ENCODE measurements around the gene STEAP3.

STEAP3 gene

DNA sequence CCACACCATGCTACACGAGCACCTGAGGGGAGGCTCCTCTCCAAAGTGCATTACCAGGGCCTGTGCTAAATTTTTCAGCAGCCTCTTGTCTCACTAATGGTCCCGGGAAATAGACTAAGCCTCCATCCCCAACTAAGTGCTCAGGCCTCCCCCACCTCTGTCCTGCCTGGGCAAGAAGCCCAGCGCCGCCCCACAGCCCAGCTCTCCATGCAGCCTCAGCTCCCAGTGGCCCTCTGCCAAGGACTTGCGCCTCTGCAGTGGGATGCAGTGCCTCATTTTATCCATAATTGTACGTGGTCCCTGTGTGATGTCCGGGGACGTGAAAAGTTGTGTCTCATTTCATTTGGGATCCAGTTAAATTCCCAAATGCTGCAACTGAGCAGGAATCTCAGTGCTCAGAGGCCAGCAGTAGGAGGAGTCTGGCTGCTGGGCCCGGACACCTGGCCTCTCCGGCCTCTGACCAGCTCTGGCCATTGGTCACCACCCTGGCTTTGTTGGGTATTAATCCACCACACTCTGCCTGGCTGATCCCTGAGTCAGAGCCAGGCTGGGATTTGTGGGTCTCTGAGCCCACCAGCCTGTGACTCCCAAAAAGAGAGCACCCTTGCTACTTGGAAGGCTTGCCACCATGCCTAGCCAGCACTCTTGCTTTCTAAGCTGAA, 11.4 kb upstream of the STEAP3 start:
- H3K4me3 ChIP-seq (ENCODE audit: insufficient read depth, low read depth, low read length, poor library complexity, severe bottlenecking) = no peak overlapping the region
- H3K4me1 ChIP-seq (ENCODE audit: control insufficient read depth, insufficient read depth, low read length, poor library complexity, severe bottlenecking) = no peaks in the 10 kb centered on the region
- no peak for DNase-seq
- H3K9me3 ChIP-seq (ENCODE audit: control insufficient read depth, low read length) = no peaks in the 10 kb centered on the region
- H3K36me3 ChIP-seq (ENCODE audit: control insufficient read depth, insufficient read depth, low read length) = no peaks in the 10 kb centered on the region
- no peak overlapping the region for H3K27ac ChIP-seq (ENCODE audit: insufficient read depth, low read length, poor library complexity, severe bottlenecking)
- no peaks in the 10 kb centered on the region for H3K27me3 ChIP-seq (replicated peaks; ENCODE audit: control insufficient read depth, insufficient read depth, low read length, poor library complexity, severe bottlenecking)

DNA sequence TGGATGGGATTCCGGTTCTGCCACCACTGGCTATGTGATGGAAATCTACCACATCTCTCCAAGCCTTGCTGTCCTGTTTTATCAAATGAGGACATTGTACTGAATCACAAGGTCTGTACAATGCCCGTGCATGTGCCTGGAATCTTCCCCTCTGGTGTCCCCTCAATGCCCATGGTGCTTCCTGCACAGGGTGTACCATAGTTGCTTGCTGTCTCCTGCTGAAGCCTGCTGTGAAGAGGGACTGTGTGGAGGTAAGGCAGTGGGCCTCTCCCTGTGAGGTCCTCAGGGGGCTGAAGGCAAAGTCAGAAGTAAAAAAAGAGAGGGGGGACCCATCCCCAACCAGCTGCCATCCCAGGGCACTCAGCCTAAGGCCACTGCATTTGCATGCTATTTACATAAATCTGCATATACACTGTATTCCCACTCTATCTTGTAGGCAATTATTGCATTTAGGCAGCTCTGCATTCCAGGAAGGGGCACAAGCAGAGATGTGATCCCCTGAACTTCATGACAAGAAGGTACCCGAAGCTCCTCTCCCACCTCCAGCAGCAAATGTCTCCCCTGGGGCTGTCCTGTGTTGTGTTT, 9.1 kb upstream of the STEAP3 start:
- H3K4me1 ChIP-seq (ENCODE audit: control insufficient read depth, insufficient read depth, low read length, poor library complexity, severe bottlenecking) = no peaks in the 10 kb centered on the region
- H3K27ac ChIP-seq (ENCODE audit: insufficient read depth, low read length, poor library complexity, severe bottlenecking) = no peak overlapping the region
- H3K36me3 ChIP-seq (ENCODE audit: control insufficient read depth, insufficient read depth, low read length) = no peaks in the 10 kb centered on the region
- no peaks in the 10 kb centered on the region for H3K27me3 ChIP-seq (replicated peaks; ENCODE audit: control insufficient read depth, insufficient read depth, low read length, poor library complexity, severe bottlenecking)
- no peaks in the 10 kb centered on the region for H3K9me3 ChIP-seq (ENCODE audit: control insufficient read depth, low read length)
- no peak for DNase-seq
- no peak overlapping the region for H3K4me3 ChIP-seq (ENCODE audit: insufficient read depth, low read depth, low read length, poor library complexity, severe bottlenecking)

DNA sequence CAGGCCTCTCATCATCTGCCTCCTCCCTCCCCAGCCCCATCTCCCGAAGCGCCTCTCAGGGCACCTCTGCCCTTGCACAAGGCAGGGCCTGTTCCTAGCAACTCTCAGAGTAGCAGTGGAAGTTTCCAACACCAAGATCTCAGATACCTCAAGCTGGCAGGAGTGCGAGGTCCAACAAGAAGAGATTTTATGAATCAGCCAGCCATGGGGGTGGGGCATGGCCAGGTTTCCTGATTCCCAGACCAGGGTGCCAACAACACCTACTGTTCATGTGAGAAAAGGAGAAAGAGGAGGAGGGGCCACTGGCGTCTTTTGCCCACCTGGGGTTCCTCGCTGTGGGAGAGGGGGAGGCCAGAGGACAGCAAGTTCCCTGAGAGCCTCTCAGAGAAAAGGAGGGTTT, 6.6 kb upstream of the STEAP3 start:
- Histone ChIP-seq H3K27ac (ENCODE audit: insufficient read depth, low read length, poor library complexity, severe bottlenecking) (no peak overlapping the region), H3K27me3 (replicated peaks; ENCODE audit: control insufficient read depth, insufficient read depth, low read length, poor library complexity, severe bottlenecking) (peaks cover 5% of the 10 kb centered on the region)

DNA sequence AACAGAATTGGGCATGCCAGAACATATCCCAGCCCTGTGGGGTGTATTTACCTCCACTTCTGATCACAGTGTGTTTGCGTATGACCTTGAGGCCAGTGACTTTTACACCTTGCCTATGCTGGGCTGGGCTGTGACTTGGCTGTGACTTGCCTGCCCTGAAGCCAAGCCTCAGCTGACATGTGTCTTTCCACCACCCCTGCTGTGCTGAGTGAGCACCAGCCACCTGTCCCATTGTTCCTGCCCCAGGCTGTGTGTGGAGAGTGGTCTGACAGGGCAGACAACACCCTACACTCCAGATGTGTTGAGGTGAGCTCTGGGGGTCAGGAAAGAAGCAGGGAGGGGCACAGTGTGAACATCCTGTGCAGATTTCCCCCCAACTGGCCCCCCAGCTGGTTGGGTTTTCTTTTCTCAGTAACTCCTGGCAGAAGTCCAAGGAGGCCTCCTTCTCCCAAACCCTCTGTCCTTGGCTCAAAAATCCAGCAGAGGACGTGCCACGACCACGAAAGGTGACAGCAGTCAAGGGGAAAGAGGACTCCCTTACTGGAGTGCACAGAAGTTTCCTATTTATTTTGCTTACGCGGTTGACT, 5.1 kb upstream of the STEAP3 start:
- Histone ChIP-seq H3K27ac (ENCODE audit: insufficient read depth, low read length, poor library complexity, severe bottlenecking) (no peak overlapping the region), H3K27me3 (replicated peaks; ENCODE audit: control insufficient read depth, insufficient read depth, low read length, poor library complexity, severe bottlenecking) (peaks cover 8% of the 10 kb centered on the region), H3K9me3 (ENCODE audit: control insufficient read depth, low read length) (no peaks in the 10 kb centered on the region), H3K4me1 (ENCODE audit: control insufficient read depth, insufficient read depth, low read length, poor library complexity, severe bottlenecking) (peaks cover 4% of the 10 kb centered on the region), H3K36me3 (ENCODE audit: control insufficient read depth, insufficient read depth, low read length) (no peaks in the 10 kb centered on the region), H3K4me3 (ENCODE audit: insufficient read depth, low read depth, low read length, poor library complexity, severe bottlenecking) (no peak overlapping the region)
- no peak for DNase-seq

More for the DNA sequence above, 6.6 kb upstream of the STEAP3 start:
- H3K4me3 ChIP-seq (ENCODE audit: insufficient read depth, low read depth, low read length, poor library complexity, severe bottlenecking) = no peak overlapping the region
- H3K4me1 ChIP-seq (ENCODE audit: control insufficient read depth, insufficient read depth, low read length, poor library complexity, severe bottlenecking) = no peaks in the 10 kb centered on the region
- no peak for DNase-seq
- no peaks in the 10 kb centered on the region for H3K36me3 ChIP-seq (ENCODE audit: control insufficient read depth, insufficient read depth, low read length)
- no peaks in the 10 kb centered on the region for H3K9me3 ChIP-seq (ENCODE audit: control insufficient read depth, low read length)

DNA sequence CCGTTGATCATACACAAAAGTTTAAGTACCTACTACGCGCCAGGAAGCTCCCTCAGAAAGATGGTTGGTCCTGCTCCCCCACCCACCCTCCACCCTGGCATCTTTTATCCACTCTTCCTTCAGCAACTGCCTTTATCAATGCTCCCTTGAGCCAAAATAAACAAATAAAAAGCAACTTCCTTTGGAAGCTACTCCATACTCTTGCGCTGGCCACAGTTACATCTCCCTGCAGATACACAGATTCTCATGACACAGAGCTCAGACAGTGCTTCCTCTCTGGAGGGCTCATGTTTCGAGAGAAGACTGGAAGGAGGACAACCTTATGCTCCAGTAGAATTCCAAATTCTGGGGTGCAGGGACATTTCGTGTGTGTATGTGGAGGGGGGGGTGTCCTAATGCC, 3.8 kb upstream of the STEAP3 start:
- peaks cover 13% of the 10 kb centered on the region for H3K27me3 ChIP-seq (replicated peaks; ENCODE audit: control insufficient read depth, insufficient read depth, low read length, poor library complexity, severe bottlenecking)
- DNase-seq = no peak

DNA sequence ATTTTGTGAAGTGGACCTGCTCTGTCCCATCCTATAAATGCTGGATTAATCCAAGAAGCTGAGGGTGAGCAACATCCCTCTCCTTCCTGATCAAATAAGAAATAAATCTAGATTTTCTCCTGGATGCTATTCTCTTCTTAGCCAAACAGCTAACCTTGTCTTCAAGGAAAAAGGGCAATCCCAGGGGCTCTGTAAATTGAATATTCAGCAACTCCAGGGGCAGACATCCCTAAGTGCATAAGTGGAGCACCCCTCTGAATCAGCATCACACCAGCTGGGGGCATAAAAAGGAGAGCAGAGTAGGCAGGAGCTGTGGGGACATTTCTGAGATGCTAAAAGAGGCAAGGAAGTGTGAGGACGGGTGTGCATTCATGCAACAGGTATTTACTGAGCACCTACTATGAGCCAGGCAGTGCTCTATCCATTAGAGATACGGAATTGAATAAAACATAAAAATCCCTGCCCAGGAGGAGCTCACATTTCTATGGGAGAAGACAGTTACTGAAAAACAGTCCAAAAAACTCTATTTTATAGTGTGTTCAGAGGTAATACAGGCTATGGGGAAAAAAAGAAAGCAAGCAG, 2.8 kb upstream of the STEAP3 start:
- Histone ChIP-seq H3K4me1 (ENCODE audit: control insufficient read depth, insufficient read depth, low read length, poor library complexity, severe bottlenecking) (peaks cover 4% of the 10 kb centered on the region), H3K4me3 (ENCODE audit: insufficient read depth, low read depth, low read length, poor library complexity, severe bottlenecking) (no peak overlapping the region), H3K27me3 (replicated peaks; ENCODE audit: control insufficient read depth, insufficient read depth, low read length, poor library complexity, severe bottlenecking) (peaks cover 17% of the 10 kb centered on the region), H3K36me3 (ENCODE audit: control insufficient read depth, insufficient read depth, low read length) (no peaks in the 10 kb centered on the region), H3K9me3 (ENCODE audit: control insufficient read depth, low read length) (no peaks in the 10 kb centered on the region), H3K27ac (ENCODE audit: insufficient read depth, low read length, poor library complexity, severe bottlenecking) (no peak overlapping the region)
- no peak for DNase-seq

More for the DNA sequence above, 3.8 kb upstream of the STEAP3 start:
- H3K36me3 ChIP-seq (ENCODE audit: control insufficient read depth, insufficient read depth, low read length) = no peaks in the 10 kb centered on the region
- no peaks in the 10 kb centered on the region for H3K9me3 ChIP-seq (ENCODE audit: control insufficient read depth, low read length)
- H3K4me3 ChIP-seq (ENCODE audit: insufficient read depth, low read depth, low read length, poor library complexity, severe bottlenecking) = no peak overlapping the region
- no peak overlapping the region for H3K27ac ChIP-seq (ENCODE audit: insufficient read depth, low read length, poor library complexity, severe bottlenecking)
- H3K4me1 ChIP-seq (ENCODE audit: control insufficient read depth, insufficient read depth, low read length, poor library complexity, severe bottlenecking) = peaks cover 4% of the 10 kb centered on the region

DNA sequence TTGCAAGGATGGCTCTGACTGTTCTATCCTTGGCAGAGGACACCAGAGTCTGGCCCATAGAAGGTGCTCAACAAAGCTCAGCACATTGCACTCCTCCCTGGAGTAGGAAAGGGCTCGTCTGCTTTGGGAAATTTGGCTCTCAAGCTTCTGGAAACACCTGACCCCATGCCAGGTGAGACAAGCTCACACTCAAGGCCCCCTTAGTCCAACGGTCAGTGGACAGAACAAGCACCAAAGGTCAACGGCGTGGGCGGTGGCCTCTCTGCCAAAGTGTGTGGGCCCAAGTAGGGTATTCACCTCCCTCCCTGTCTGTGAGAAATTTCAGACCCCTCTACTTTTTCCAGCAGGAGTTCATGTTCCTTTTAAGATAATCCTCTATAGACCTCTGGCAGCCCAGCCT, 2.0 kb upstream of the STEAP3 start:
- Histone ChIP-seq H3K36me3 (ENCODE audit: control insufficient read depth, insufficient read depth, low read length) (no peaks in the 10 kb centered on the region), H3K4me1 (ENCODE audit: control insufficient read depth, insufficient read depth, low read length, poor library complexity, severe bottlenecking) (peaks cover 4% of the 10 kb centered on the region), H3K4me3 (ENCODE audit: insufficient read depth, low read depth, low read length, poor library complexity, severe bottlenecking) (no peak overlapping the region), H3K27me3 (replicated peaks; ENCODE audit: control insufficient read depth, insufficient read depth, low read length, poor library complexity, severe bottlenecking) (peaks cover 17% of the 10 kb centered on the region), H3K9me3 (ENCODE audit: control insufficient read depth, low read length) (no peaks in the 10 kb centered on the region), H3K27ac (ENCODE audit: insufficient read depth, low read length, poor library complexity, severe bottlenecking) (no peak overlapping the region)
- no peak for DNase-seq

DNA sequence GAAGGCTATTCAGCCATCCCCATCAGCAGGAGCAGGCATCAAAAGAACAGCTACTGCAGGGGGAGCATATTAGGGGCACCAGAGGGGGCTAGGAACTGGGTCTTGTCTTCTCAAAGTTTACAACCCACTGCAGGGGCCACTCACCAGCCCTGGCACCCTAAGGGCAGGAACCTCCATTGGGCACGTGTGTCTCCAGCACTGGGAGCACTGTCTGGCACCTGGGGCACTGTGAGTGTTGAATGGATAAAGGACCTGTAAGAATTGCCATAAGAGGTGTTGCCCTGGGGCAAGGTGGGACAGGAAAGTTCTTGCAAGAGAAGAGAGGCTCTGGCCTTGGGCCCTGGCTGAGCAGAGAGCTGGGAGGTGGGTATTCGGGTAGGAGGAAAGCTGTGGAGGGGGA, 1.4 kb upstream of the STEAP3 start:
- H3K27ac ChIP-seq (ENCODE audit: insufficient read depth, low read length, poor library complexity, severe bottlenecking) = no peak overlapping the region
- peaks cover 17% of the 10 kb centered on the region for H3K27me3 ChIP-seq (replicated peaks; ENCODE audit: control insufficient read depth, insufficient read depth, low read length, poor library complexity, severe bottlenecking)
- no peaks in the 10 kb centered on the region for H3K36me3 ChIP-seq (ENCODE audit: control insufficient read depth, insufficient read depth, low read length)
- no peak for DNase-seq
- no peaks in the 10 kb centered on the region for H3K9me3 ChIP-seq (ENCODE audit: control insufficient read depth, low read length)
- no peak overlapping the region for H3K4me3 ChIP-seq (ENCODE audit: insufficient read depth, low read depth, low read length, poor library complexity, severe bottlenecking)
- peaks cover 4% of the 10 kb centered on the region for H3K4me1 ChIP-seq (ENCODE audit: control insufficient read depth, insufficient read depth, low read length, poor library complexity, severe bottlenecking)

DNA sequence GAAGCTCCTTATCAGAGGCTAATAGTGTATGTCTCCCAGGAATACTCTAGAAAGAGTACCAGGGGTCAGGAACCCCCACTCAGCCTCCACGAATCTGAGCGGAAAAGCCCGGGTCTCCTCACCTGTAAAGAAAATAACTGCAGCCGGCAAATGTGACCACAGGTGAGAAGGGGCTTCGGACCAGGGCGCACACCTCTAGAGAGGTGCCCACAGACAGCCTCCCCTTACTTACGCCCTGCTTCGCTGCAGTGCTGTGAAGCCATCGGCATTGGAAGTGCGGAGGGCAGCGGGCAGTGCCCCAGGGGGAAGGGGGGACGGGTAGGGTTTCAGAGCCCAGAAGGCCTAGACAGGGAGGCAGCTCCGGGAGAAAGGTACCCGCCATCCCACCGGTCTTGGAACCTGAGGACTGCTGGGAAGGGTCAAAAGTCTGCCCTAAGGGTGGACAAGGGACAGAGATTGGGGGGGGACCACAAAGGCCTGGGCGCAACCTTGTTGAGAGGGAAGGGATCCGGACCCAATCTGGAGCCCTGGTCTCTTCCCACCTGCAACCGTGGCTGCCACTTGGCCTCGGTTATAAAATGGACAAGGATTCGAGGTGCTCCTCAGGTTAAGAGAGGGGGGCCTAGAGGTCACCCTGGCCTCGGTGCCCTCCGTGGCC, 642 bp upstream of the STEAP3 start:
- H3K4me1 ChIP-seq (ENCODE audit: control insufficient read depth, insufficient read depth, low read length, poor library complexity, severe bottlenecking) = peaks cover 4% of the 10 kb centered on the region
- no peak for DNase-seq
- peaks cover 17% of the 10 kb centered on the region for H3K27me3 ChIP-seq (replicated peaks; ENCODE audit: control insufficient read depth, insufficient read depth, low read length, poor library complexity, severe bottlenecking)
- no peaks in the 10 kb centered on the region for H3K36me3 ChIP-seq (ENCODE audit: control insufficient read depth, insufficient read depth, low read length)
- H3K9me3 ChIP-seq (ENCODE audit: control insufficient read depth, low read length) = no peaks in the 10 kb centered on the region
- H3K27ac ChIP-seq (ENCODE audit: insufficient read depth, low read length, poor library complexity, severe bottlenecking) = no peak overlapping the region
- H3K4me3 ChIP-seq (ENCODE audit: insufficient read depth, low read depth, low read length, poor library complexity, severe bottlenecking) = no peak overlapping the region

Measured in effector memory CD4-positive, alpha-beta T cell (primary cell).